GM21529 (cell line): ENCODE measurements around the gene TJP1.
"Not testable (repeated sequence)": the region's sequence is repeated elsewhere in the genome, so short reads cannot be mapped to it uniquely, and the experiment has no call there.

Experiments
- ATAC-seq: cut with Tn5 transposase; IDR thresholded peaks from one replicate; pipeline ENCODE4 v1.9.1; 2021; ENCODE audit not compliant: unreplicated experiment

The TJP1 gene

GRCh38 chr15:29840054-29840453 is 17.8 kb upstream of the TJP1 start:
- no peak for ATAC-seq

GRCh38 chr15:29838352-29839010 is 16.2 kb upstream of the TJP1 start:
- ATAC-seq, result no peak

GRCh38 chr15:29835301-29835700 is 13.0 kb upstream of the TJP1 start:
- no peak for ATAC-seq

GRCh38 chr15:29832709-29833108 is 10.4 kb upstream of the TJP1 start:
- ATAC-seq, result no peak

GRCh38 chr15:29826908-29827820 is 4.9 kb upstream of the TJP1 start:
- ATAC-seq, result no peak

GRCh38 chr15:29825227-29825626 is 3.0 kb upstream of the TJP1 start:
- ATAC-seq, result no peak

- ATAC-seq, result no peak
Observed at GRCh38 chr15:29822684-29823459, 604 bp upstream of the TJP1 start.

- ATAC-seq, result no peak
Observed at GRCh38 chr15:29821416-29822099, 710 bp downstream of the TJP1 start.

GRCh38 chr15:29820394-29821154 is 1.7 kb downstream of the TJP1 start:
- no peak for ATAC-seq

GRCh38 chr15:29819979-29820378 is 2.3 kb downstream of the TJP1 start:
- ATAC-seq, result no peak

- ATAC-seq, result no peak
Observed at GRCh38 chr15:29818141-29818540, 4.1 kb downstream of the TJP1 start.

GRCh38 chr15:29817455-29817854 is 4.8 kb downstream of the TJP1 start:
- ATAC-seq, result not testable (repeated sequence)

GRCh38 chr15:29815000-29815710 is 7.1 kb downstream of the TJP1 start:
- no peak for ATAC-seq

- ATAC-seq, result no peak
Observed at GRCh38 chr15:29813009-29813408, 9.3 kb downstream of the TJP1 start.

- ATAC-seq, result no peak
Observed at GRCh38 chr15:29812384-29812694, 9.9 kb downstream of the TJP1 start.

- no peak for ATAC-seq
Observed at GRCh38 chr15:29811691-29812383, 10.4 kb downstream of the TJP1 start.

- ATAC-seq, result no peak
Observed at GRCh38 chr15:29805708-29806104, 16.6 kb downstream of the TJP1 start.

- no peak for ATAC-seq
Observed at GRCh38 chr15:29805043-29805707, 17.1 kb downstream of the TJP1 start.

- ATAC-seq, result no peak
Observed at GRCh38 chr15:29802411-29802810, 19.9 kb downstream of the TJP1 start.
